Subcutaneous abdominal adipose tissue (tissue), 5 donors: ENCODE data around the gene DNAJB8.

Experiments used
- H3K27ac ChIP-seq: one replicate; pipeline ENCODE4 v1.7.0; 2013; ENCODE audit warnings: low read depth, mild to moderate bottlenecking, inconsistent platforms, low read length, moderate library complexity
- H3K27me3 ChIP-seq, 5 donors: one replicate each; pipeline ENCODE4 v1.7.0; 2013; ENCODE audit warnings: low read length in 5 of 5, inconsistent platforms in 1 of 5; ENCODE audit not compliant: control insufficient read depth in 5 of 5, insufficient read depth in 4 of 5
- H3K36me3 ChIP-seq, 5 donors: one replicate each; pipeline ENCODE4 v1.7.0; 2013; ENCODE audit warnings: low read length in 5 of 5; ENCODE audit not compliant: control insufficient read depth in 5 of 5, insufficient read depth in 5 of 5
- H3K4me1 ChIP-seq, 5 donors: one replicate each; pipeline ENCODE4 v1.7.0; 2013; ENCODE audit warnings: low read length in 5 of 5, mild to moderate bottlenecking in 3 of 5, moderate library complexity in 1 of 5; ENCODE audit not compliant: control insufficient read depth in 5 of 5, insufficient read depth in 5 of 5
- H3K4me3 ChIP-seq, 5 donors: one replicate each; pipeline ENCODE4 v1.7.0; 2013; ENCODE audit warnings: low read length in 5 of 5, low read depth in 1 of 5
- H3K9ac ChIP-seq, 5 donors: one replicate each; pipeline ENCODE4 v1.7.0; 2013; ENCODE audit warnings: low read length in 5 of 5, mild to moderate bottlenecking in 4 of 5, moderate library complexity in 3 of 5
- H3K9me3 ChIP-seq, 5 donors: one replicate each; pipeline ENCODE4 v1.7.0; 2013; ENCODE audit warnings: low read length in 5 of 5; ENCODE audit not compliant: control insufficient read depth in 5 of 5
- donor health status: healthy.
- donor health status: healthy.
- donor health status: healthy.
- donor health status: healthy.
- donor health status: healthy.

Gene DNAJB8

DNA sequence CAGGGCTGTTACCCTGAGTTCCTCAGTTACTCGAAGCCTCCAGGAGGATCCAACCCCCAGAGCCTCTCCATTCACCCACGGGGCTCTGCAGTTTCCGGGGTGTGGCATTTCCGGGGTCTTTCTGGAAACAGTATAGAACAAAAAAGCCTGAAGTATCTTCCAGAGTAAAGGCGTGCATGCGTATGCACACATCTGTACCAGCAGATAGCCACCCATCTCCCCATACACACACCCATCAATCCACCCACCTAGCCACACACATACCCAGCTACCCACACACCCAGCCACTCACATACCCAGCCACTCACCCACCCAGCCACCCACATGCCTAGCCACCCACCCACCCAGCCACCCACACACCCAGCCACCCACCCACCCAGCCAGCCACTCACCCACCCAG lies 2.9 kb upstream of the DNAJB8 start:
- no peak overlapping the region for H3K27ac ChIP-seq
- peaks cover 0 to 7% (median 0%) of the 10 kb centered on the region in 5 donors for H3K9me3 ChIP-seq
- peaks cover 0 to 1% (median 0%) of the 10 kb centered on the region in 5 donors for H3K4me1 ChIP-seq
- no peaks in the 10 kb centered on the region for H3K36me3 ChIP-seq
- no peak overlapping the region for H3K4me3 ChIP-seq
- H3K9ac ChIP-seq, result no peak overlapping the region
- H3K27me3 ChIP-seq, result peaks cover 18 to 46% (median 40%) of the 10 kb centered on the region in 5 donors

DNA sequence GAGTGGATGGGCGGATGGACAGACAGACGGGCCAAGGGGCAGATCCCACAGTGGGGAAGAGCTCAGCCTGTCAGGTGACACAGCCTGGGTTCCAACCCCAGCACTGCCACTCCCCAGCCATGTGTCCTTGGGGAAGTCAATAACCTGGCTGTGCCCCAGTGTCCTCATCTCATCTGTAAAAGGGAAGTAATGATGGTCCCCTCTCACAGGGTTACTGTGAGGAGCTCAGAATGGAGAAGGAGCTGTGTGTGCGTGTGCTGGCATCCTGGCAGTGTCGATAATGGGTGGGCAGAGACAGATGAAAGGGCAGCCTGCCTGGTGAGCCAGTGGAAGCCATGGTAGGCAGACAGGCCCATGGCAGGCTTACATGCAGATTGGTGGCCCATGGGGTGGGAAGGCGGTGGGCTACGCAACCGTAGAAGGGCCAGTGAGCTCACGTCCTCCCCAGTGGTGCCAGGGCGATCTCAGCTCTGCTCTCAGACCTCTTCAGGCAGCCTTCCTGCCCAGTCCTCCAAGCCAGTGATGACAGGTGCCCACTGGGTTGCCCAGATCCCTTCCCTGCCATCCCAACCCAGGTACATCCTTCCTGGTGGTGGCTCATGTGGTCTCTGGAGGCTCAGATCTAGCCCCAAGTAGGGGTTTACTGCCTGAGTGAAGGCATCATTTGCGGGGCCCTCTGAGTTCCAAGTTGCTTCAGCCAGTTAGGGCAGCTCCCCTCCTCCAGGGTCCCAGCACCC lies 2.3 kb upstream of the DNAJB8 start:
- Histone ChIP-seq H3K36me3 (no peaks in the 10 kb centered on the region), H3K27me3 (peaks cover 18 to 43% (median 40%) of the 10 kb centered on the region in 5 donors), H3K9ac (no peak overlapping the region), H3K27ac (no peak overlapping the region), H3K4me1 (peaks cover 0 to 1% (median 0%) of the 10 kb centered on the region in 5 donors), H3K4me3 (no peak overlapping the region), H3K9me3 (peaks cover 0 to 7% (median 0%) of the 10 kb centered on the region in 5 donors)

DNA sequence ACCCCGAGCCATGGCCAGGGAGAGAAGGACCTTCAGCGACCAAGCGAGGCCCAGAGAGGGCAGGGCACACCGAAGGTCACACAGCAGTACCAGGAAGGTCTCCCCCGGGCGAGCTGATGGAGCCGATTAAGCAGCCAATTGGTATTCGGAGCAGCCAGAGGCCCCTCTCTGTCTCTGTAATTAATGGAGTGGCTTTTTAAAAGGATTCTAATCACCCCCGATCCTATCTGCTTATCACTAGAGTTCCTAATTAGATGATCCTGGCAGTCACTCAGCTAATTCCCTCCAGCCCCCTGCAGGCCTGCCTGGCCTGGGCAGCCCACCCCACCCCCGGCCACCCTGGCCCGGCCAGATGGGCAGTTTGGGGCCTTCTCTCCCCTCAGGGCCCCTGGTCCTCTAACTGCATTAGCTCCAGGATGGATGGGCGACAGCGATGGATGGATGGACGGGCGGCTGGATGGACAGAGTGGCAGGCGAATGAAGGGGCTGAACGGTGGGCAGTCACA lies 1.6 kb upstream of the DNAJB8 start:
- peaks cover 14 to 43% (median 39%) of the 10 kb centered on the region in 5 donors for H3K27me3 ChIP-seq
- H3K36me3 ChIP-seq, result no peaks in the 10 kb centered on the region
- no peak overlapping the region for H3K9ac ChIP-seq
- H3K9me3 ChIP-seq, result peaks cover 0 to 7% (median 0%) of the 10 kb centered on the region in 5 donors
- H3K4me3 ChIP-seq, result no peak overlapping the region
- H3K27ac ChIP-seq, result no peak overlapping the region
- H3K4me1 ChIP-seq, result peaks cover 0 to 1% (median 0%) of the 10 kb centered on the region in 5 donors

DNA sequence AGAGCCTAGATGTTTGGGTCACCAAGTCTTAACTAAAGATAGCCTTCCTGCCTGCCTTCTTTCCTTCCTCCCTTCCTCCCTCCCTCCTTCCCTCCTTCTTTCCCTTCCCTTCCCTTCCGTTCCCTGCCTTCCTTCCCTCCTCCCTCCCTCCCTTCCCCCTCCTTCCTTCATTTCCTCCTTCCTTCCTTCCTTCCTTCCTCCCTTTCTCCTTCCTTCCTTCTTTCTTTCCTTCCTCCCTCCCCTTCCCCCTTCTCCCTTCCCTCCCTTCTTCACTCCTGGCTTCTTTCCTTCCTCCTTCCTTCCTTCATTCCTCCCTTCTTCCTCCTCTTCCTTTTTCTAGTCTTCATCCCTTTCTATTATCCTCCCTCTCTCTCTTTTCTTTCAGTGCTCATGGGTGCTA lies 2.0 kb downstream of the DNAJB8 start:
- Histone ChIP-seq H3K9me3 (no peaks in the 10 kb centered on the region), H3K36me3 (no peaks in the 10 kb centered on the region), H3K27me3 (peaks cover 14 to 26% (median 16%) of the 10 kb centered on the region in 5 donors), H3K9ac (no peak overlapping the region), H3K27ac (no peak overlapping the region), H3K4me3 (no peak overlapping the region), H3K4me1 (peaks cover 0 to 1% (median 0%) of the 10 kb centered on the region in 5 donors)

GRCh38 chr3:128464188-128464587 lies 2.5 kb downstream of the DNAJB8 start:
- peaks cover 0 to 1% (median 0%) of the 10 kb centered on the region in 5 donors for H3K4me1 ChIP-seq

DNA sequence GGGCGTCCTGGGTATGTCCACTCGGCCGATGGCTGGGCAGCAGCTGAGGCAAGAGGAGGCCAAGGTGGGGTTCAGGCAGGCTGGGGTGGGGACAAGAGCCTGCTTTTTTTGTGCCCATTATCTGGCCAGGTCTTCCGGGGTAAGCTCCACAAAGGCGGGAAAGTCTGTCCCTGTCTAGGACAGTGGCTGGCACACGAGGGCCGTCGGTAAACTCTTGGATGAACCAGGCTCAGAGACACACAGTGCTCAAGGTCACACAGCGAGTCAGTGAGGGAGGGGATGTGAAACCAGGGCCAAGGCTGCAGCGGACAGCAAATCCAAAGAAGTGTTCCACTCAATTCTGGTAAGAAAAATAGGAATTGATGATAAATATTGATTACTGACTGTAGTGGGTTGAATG lies 2.9 kb downstream of the DNAJB8 start:
- H3K4me1 ChIP-seq, result no peaks in the 10 kb centered on the region
- no peak overlapping the region for H3K4me3 ChIP-seq
- H3K27me3 ChIP-seq, result peaks cover 10 to 23% (median 15%) of the 10 kb centered on the region in 5 donors
- H3K27ac ChIP-seq, result no peak overlapping the region
- H3K36me3 ChIP-seq, result no peaks in the 10 kb centered on the region
- H3K9me3 ChIP-seq, result no peaks in the 10 kb centered on the region
- no peak overlapping the region for H3K9ac ChIP-seq

More at GRCh38 chr3:128464188-128464587, 2.5 kb downstream of the DNAJB8 start:
- Histone ChIP-seq H3K36me3 (no peaks in the 10 kb centered on the region), H3K9me3 (no peaks in the 10 kb centered on the region), H3K4me3 (no peak overlapping the region), H3K27ac (no peak overlapping the region), H3K9ac (no peak overlapping the region), H3K27me3 (peaks cover 14 to 24% (median 19%) of the 10 kb centered on the region in 5 donors)

DNA sequence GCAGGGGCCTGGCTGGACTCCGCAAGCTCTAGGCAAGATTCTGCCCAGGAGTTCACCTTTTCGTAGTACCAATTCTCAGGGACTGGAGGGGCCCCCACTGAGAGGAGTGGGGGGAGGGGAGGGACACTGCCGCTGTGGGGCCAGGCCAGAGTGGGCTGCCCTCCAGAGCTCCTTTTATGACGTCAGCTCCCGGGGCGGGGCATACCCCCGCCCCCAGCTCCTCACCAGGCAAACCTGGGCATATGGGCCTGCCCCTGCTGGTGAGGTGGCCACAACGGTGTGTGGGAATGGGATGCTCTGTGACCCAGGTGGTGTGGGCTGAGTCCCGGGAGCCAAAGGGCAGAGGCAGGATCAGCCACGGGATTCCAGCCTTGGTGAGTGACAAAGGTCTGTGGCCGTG lies 3.3 kb downstream of the DNAJB8 start:
- Histone ChIP-seq H3K27me3 (peaks cover 9 to 24% (median 15%) of the 10 kb centered on the region in 5 donors), H3K27ac (no peak overlapping the region), H3K9me3 (no peaks in the 10 kb centered on the region), H3K4me3 (no peak overlapping the region), H3K9ac (no peak overlapping the region), H3K4me1 (no peaks in the 10 kb centered on the region), H3K36me3 (no peaks in the 10 kb centered on the region)

DNA sequence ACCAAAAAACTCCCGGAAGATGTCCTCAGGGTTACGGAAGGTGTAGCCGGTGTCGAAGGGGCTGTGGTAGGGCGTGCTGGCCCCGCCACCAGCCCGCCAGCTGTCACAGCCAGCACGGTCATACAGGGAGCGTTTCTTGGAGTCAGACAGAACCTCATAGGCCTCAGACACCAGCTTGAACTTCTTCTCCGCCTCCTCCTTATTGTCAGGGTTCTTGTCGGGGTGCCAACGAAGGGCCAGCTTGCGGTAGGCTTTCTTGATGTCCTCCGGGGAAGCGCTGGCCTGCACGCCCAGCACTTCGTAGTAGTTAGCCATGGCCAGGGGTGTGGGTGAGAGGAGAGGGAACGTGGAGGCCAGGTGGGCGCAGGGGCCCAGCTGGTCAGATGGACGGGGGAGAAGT lies 3.8 kb downstream of the DNAJB8 start:
- no peak overlapping the region for H3K4me3 ChIP-seq
- H3K9me3 ChIP-seq, result no peaks in the 10 kb centered on the region
- peaks cover 9 to 25% (median 12%) of the 10 kb centered on the region in 5 donors for H3K27me3 ChIP-seq
- H3K36me3 ChIP-seq, result no peaks in the 10 kb centered on the region
- no peak overlapping the region for H3K9ac ChIP-seq
- H3K27ac ChIP-seq, result no peak overlapping the region
- H3K4me1 ChIP-seq, result no peaks in the 10 kb centered on the region

DNA sequence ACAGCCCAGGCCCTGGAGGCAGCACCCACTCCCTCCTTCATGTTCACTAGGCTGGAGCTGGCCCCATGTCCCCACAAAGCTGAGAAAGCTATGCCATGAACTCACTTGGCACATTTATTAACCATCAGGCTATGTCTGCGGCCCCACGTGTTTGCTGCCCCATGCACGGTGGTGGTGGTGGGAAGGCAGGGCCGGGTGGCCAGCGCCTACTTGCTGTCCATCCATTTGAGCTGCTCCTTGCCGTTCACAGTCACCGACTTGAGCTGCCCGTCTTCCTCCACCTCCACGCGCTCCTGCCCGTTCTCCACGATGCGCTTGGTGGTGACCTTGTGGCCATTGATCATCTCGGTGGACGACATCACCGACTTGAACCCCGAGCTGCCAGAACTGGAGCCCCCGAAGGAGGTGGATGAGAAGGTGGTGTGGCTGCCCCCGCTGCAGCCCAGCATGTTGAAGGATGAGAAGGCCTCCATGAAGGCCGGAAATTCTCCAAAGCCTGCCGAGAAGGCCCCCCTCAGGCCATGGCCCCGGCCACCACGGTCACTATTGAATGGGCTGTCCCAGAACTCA lies 4.3 kb downstream of the DNAJB8 start:
- H3K9ac ChIP-seq, result no peak overlapping the region
- no peak overlapping the region for H3K4me3 ChIP-seq
- no peaks in the 10 kb centered on the region for H3K36me3 ChIP-seq
- peaks cover 5 to 30% (median 13%) of the 10 kb centered on the region in 5 donors for H3K27me3 ChIP-seq
- no peak overlapping the region for H3K27ac ChIP-seq
- no peaks in the 10 kb centered on the region for H3K4me1 ChIP-seq
- H3K9me3 ChIP-seq, result no peaks in the 10 kb centered on the region

DNA sequence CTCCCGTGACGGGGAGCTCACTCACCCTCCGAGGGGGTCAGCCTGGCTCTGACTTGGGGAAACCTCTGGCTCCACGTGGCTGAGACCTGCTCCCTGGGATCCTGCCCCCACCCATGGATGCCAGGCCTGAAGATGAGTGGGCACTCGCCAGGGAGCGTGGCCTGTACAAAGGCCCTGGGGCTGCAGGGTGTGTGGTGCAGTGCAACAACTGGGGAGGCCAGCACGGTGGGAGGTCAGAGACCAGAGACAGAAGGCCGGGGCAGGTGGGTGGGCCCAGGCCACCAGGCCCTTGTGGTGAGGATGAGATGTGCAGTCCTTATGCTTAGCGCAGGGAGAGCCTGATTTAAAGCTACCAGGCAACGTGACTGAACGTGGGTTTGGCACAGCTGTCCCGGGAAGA lies 5.0 kb downstream of the DNAJB8 start:
- H3K4me1 ChIP-seq, result no peaks in the 10 kb centered on the region
- H3K36me3 ChIP-seq, result no peaks in the 10 kb centered on the region
- H3K4me3 ChIP-seq, result no peak overlapping the region
- no peak overlapping the region for H3K27ac ChIP-seq
- H3K9me3 ChIP-seq, result no peaks in the 10 kb centered on the region
- peaks cover 8 to 28% (median 13%) of the 10 kb centered on the region in 5 donors for H3K27me3 ChIP-seq
- no peak overlapping the region for H3K9ac ChIP-seq
